ENCODE measurements around the gene NENF. TPM values are rescaled to one million over a fixed set of nuclear protein-coding genes. Genes with fewer than 3 reads are reported as not detected.
"Not testable (repeated sequence)": the region's sequence is repeated elsewhere in the genome, so short reads cannot be mapped to it uniquely, and the experiment has no call there.

NENF gene
- 10 to 100 TPM; 38.4 to 42.7 TPM for total RNA-seq

DNA sequence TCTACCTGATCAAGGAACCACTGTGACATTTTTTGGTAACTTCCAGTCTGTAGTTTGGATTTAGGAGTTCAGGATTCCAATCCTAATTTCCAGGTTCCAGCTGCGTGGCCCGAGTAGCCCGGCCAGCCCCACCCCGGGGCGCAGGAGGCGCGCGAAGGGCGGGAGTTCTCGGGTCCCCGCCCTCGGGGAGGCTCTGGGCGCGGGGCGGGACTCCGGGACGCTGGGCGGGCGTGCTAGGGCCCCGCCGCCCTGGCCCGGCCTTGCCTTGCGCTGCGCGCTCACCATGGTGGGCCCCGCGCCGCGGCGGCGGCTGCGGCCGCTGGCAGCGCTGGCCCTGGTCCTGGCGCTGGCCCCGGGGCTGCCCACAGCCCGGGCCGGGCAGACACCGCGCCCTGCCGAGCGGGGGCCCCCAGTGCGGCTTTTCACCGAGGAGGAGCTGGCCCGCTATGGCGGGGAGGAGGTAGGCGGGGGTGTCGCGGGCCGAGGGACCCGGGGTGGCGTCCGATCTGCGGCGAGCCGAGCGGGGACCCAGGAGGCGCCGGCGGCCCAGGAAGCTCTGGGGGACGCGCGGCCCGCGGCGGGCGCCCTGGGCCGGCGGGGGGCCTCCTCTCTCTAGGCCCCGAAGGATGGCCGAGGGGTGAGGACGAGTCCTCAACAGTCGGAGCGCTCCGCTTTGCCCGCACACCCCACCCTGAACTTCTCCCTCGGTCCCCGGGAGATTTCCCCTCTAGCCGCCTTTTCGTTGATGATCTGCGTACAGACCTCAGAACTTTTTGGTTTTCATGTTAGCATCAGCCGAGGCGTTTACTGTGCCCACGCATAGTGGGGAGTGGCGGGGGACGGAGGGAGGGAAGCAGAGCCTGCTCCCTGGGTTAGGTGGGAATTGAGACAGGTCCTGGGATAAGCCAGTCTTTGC lies at the start of gene NENF:
Gene NENF (plus strand): TSS at position 260 of the 916 bp plus-strand sequence. CDS start 24 bp downstream, at position 284.
- H3K4me1 Mint-ChIP-seq (ENCODE audit: low read depth), result peaks cover 33% of the 10 kb centered on the region
- no peaks in the 10 kb centered on the region for H3K27me3 Mint-ChIP-seq
- CTCF ChIA-PET, result interaction anchor here (0.9 to 2.2 kb wide), 4 partner anchors 23 to 735 kb away, joined by 3 to 12 read pairs (median 5); no protein-coding TSS in a partner anchor
- peak; percentile 84 for DNase-seq
- intact Hi-C loops (cut with micrococcal nuclease), result loop anchor here (1.0 to 5.0 kb wide), 2 partner anchors 18 to 396 kb away; partner anchors contain the start of genes DTL and INTS7
- no peaks in the 10 kb centered on the region for H3K36me3 Mint-ChIP-seq
- no peaks in the 10 kb centered on the region for H3K9me3 Mint-ChIP-seq
- no peak within 1 kb of the TSS for H3K27ac Mint-ChIP-seq
- POLR2A ChIA-PET, result interaction anchor here (0.6 to 1.3 kb wide), 4 partner anchors 125 to 297 kb away, joined by 3 to 4 read pairs (median 3); partner anchors contain the start of gene ATF3
- peak within 1 kb of the TSS; percentile 73 for H3K4me3 Mint-ChIP-seq

DNA sequence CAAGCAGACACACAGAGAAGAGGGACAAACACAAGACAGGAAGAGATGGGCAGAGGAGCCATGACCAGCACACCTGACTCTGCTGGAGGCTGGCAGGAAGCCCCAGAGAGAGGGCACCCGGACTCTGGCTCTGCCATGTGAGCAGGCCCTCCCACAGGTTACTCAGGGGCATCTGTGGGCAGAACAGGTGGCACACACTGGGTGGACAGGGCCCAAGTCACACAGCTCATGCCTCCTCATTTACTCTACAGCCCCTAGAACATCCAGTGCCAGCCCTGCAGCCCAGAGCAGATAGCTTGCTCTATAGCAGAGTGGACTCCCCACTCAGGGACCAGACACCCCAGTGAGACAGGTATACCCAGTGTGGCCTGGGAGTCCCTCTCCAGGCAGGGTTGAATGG lies 46.7 kb upstream of the NENF start:
- no peak overlapping the region for H3K27ac Mint-ChIP-seq
- no peaks in the 10 kb centered on the region for H3K27me3 Mint-ChIP-seq
- intact Hi-C loops (cut with micrococcal nuclease), result no loop called here

DNA sequence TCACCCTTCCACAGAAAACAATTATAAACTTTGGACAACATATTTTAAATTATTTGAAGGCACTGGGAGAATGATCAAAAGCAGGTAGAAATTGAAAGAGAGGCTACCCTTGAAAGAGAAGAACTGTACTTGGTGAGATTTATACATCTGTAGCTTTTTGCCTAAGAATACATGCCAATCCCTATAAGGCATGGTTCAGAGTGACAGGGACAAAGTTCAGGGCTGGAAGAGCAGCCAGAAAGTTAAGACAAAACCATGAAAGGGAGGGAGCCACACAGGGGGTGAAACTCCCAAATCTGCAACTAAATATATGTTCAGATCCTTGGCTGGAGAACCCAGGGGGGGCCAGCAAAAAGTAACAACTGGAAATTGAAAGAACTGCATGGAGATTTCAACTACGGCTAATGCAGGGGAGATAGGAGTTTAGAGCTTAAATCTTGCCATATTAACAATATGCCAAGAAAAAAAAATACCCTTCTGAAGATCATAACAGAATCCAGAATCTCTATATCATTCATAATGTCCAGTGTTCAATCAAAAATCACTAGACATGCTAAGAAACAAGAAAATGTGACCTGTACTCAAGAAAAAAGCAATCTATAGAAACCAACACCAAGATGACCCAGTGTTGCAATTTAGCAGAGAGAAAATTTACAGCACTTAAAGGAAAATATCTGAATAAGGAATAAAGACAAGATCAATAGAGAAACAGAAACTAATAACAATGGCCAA lies 43.6 kb upstream of the NENF start:
- no peak overlapping the region for H3K4me3 Mint-ChIP-seq
- H3K36me3 Mint-ChIP-seq, result peaks cover 52% of the 10 kb centered on the region
- no peak overlapping the region for H3K27ac Mint-ChIP-seq
- H3K4me1 Mint-ChIP-seq (ENCODE audit: low read depth), result no peaks in the 10 kb centered on the region
- ChIA-PET CTCF (no interaction called here), POLR2A (no interaction called here)
- H3K9me3 Mint-ChIP-seq, result peaks cover 18% of the 10 kb centered on the region
- no peaks in the 10 kb centered on the region for H3K27me3 Mint-ChIP-seq
- intact Hi-C loops (cut with micrococcal nuclease), result no loop called here
- no peak for DNase-seq

More for the DNA sequence above, 46.7 kb upstream of the NENF start:
- H3K36me3 Mint-ChIP-seq, result peaks cover 36% of the 10 kb centered on the region
- H3K4me1 Mint-ChIP-seq (ENCODE audit: low read depth), result no peaks in the 10 kb centered on the region
- peaks cover 10% of the 10 kb centered on the region for H3K9me3 Mint-ChIP-seq
- CTCF ChIA-PET, result interaction anchor here (1.6 kb wide), 1 partner anchor 315 kb away, joined by 3 read pairs; no protein-coding TSS in a partner anchor
- no peak overlapping the region for H3K4me3 Mint-ChIP-seq
- POLR2A ChIA-PET, result no interaction called here
- no peak for DNase-seq

DNA sequence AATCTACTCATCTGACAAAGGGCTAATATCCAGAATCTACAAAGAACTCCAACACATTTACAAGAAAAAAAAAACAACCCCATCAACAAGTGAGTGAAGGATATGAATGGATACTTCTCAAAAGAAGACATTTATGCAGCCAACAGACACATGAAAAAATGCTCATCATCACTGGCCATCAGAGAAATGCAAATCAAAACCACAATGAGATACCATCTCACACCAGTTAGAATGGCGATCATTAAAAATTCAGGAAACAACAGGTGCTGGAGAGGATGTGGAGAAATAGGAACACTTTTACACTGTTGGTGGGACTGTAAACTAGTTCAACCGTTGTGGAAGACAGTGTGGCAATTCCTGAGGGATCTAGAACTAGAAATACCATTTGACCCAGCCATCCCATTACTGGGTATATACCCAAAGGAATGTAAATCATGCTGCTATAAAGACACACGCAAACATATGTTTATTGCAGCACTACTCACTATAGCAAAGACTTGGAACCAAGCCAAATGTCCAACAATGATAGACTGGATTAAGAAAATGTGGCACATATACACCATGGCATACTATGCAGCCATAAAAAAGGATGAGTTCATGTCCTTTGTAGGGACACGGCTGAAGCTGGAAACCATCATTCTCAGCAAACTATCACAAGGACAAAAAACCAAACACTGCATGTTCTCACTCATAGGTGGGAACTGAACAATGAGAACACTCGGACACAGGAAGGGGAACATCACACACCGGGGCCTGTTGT lies 36.9 kb upstream of the NENF start:
- H3K27me3 Mint-ChIP-seq; DNase-seq; POLR2A ChIA-PET; CTCF ChIA-PET; intact Hi-C loops (cut with micrococcal nuclease); H3K4me1 Mint-ChIP-seq (ENCODE audit: low read depth); H3K4me3 Mint-ChIP-seq; H3K27ac Mint-ChIP-seq: not testable (repeated sequence)
- H3K9me3 Mint-ChIP-seq, result peaks cover 29% of the 10 kb centered on the region
- peaks cover 52% of the 10 kb centered on the region for H3K36me3 Mint-ChIP-seq

DNA sequence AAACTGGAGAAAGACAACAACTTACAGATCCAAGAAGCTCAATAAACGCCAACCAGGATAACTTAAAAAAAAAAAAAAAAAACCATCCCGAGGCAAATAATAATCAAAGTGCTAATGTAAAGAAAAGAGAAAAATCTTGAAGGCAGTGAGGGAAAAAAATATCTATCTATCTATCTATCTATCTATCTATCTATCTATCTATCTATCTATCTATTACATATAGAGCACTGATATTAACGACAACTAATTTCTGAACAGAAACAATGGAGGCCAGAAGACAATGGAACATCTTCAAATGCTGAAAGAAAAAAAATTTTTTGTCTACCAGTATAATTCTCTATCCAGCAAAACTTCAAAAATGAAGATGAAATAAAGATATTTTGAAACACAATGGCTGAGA lies 36.1 kb upstream of the NENF start:
- CTCF ChIA-PET, result no interaction called here
- intact Hi-C loops (cut with micrococcal nuclease), result no loop called here

DNA sequence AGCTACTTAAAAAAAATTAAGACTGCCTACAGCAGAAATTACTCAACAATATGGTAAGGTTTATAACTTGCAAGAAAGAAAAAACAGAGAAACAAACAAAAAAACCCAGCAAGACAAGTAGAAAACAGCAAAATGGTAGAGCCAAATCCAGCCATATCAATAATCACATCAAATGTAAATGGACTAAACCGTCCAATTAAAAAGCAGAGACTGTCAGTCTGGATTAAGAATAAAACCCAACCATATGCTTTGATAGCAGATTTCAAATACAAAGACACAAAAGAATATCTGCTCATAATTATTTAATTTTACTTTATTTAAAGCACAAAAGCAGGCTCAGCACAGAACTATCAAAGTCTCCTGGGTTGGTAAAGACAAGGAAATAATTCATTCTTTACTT lies 35.5 kb upstream of the NENF start:
- ChIA-PET POLR2A (no interaction called here), CTCF (no interaction called here)
- Mint-ChIP-seq H3K4me3 (no peak overlapping the region), H3K27me3 (no peaks in the 10 kb centered on the region), H3K4me1 (ENCODE audit: low read depth) (peaks cover 1% of the 10 kb centered on the region), H3K36me3 (peaks cover 42% of the 10 kb centered on the region), H3K27ac (no peak overlapping the region), H3K9me3 (peaks cover 20% of the 10 kb centered on the region)
- intact Hi-C loops (cut with micrococcal nuclease), result no loop called here
- no peak for DNase-seq

More for the DNA sequence above, 36.1 kb upstream of the NENF start:
- POLR2A ChIA-PET, result no interaction called here
- Mint-ChIP-seq H3K27ac (no peak overlapping the region), H3K9me3 (peaks cover 24% of the 10 kb centered on the region), H3K4me1 (ENCODE audit: low read depth) (no peaks in the 10 kb centered on the region), H3K4me3 (no peak overlapping the region), H3K36me3 (peaks cover 45% of the 10 kb centered on the region), H3K27me3 (no peaks in the 10 kb centered on the region)
- no peak for DNase-seq

DNA sequence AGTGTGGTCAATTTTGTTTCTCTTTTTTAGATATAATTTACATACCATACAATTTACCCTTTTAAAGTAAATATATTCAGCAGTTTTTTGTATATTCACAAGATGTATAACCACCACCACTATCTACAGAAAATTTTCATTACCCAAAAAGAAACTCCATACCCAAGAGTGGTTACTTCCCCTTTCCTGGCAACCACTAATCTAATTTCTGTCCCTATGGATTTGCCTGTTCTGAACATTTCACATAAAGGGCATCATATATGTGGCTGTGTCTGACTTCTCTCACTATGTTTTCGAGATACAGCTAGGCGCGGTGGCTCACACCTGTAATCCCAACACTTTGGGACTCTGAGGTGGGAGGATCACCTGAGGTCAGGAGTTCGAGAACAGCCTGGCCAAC lies 31.7 kb upstream of the NENF start:
- no peak for DNase-seq
- CTCF ChIA-PET, result no interaction called here
- Mint-ChIP-seq H3K27ac (no peak overlapping the region), H3K9me3 (peaks cover 17% of the 10 kb centered on the region), H3K27me3 (no peaks in the 10 kb centered on the region), H3K36me3 (peaks cover 45% of the 10 kb centered on the region), H3K4me3 (no peak overlapping the region), H3K4me1 (ENCODE audit: low read depth) (peaks cover 16% of the 10 kb centered on the region)
- intact Hi-C loops (cut with micrococcal nuclease), result no loop called here
- POLR2A ChIA-PET, result no interaction called here

DNA sequence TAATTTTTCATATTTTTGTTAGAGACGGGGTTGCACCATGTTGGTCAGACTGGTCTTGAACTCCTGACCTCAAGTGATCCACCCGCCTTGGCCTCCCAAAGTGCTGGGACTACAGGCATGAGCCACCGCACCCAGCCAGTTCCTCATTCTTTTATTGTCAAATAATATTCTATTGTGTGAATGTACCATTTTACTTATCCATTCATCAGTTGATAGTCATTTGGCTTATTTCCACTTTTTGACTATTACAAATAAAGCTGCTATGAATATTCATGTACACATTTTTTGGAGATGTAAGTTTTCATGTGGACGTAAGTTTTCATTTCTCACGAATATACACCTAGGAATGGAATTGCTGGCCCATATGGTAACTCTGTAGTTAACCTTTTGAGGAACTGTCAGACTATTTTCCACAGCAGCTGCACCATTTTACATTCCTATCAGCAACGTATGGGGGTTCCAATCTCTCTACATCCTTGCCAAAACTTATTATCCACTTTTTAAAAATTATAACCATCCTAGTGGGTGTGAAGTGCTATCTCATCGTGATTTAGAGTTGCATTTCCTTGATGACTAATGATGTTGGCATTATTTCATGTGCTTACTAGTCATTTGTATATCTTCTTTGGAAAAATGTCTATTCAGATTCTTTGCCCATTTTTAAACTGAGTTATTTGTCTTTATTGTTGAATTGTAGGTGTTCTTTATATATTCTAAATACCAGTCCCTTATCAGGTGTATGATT lies 30.7 kb upstream of the NENF start:
- intact Hi-C loops (cut with micrococcal nuclease), result no loop called here
- peaks cover 16% of the 10 kb centered on the region for H3K4me1 Mint-ChIP-seq (ENCODE audit: low read depth)
- H3K9me3 Mint-ChIP-seq, result peaks cover 8% of the 10 kb centered on the region
- no peak overlapping the region for H3K4me3 Mint-ChIP-seq
- no peak for DNase-seq
- H3K27ac Mint-ChIP-seq, result no peak overlapping the region
- POLR2A ChIA-PET, result no interaction called here
- H3K36me3 Mint-ChIP-seq, result peaks cover 39% of the 10 kb centered on the region
- H3K27me3 Mint-ChIP-seq, result no peaks in the 10 kb centered on the region
- CTCF ChIA-PET, result no interaction called here

DNA sequence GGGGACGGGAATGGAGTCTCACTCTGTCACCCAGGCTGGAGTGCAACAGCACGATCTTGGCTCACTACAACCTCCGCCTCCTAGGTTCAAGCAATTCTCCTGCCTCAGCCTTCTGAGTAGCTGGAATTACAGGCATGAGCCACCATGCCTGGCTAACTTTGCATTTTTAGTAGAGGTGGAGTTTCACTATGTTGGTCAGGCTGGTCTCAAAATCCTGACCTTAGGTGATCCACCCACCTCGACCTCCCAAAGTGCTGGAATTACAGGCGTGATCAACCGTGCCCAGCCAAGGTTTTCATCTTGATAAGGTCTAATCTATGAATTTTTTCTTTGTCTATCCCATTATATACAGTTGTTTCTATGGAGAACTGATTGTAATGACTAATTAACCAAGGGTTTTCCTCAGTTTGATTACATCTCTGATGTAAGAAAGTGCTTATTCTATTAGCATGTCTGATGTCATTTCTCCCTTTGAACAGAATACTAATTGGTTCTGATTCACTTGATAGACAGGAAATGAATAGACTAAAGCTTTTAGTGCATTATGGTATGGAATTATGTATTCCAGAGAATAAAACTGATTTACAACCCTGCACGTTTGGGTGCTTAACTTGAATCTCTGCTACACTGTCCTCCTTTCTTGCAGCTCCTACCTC lies 29.9 kb upstream of the NENF start:
- H3K4me3 Mint-ChIP-seq, result no peak overlapping the region
- H3K27me3 Mint-ChIP-seq, result no peaks in the 10 kb centered on the region
- H3K4me1 Mint-ChIP-seq (ENCODE audit: low read depth), result peaks cover 16% of the 10 kb centered on the region
- POLR2A ChIA-PET, result no interaction called here
- no peak for DNase-seq
- no peak overlapping the region for H3K27ac Mint-ChIP-seq
- intact Hi-C loops (cut with micrococcal nuclease), result no loop called here
- CTCF ChIA-PET, result interaction anchor here (1.0 kb wide), 1 partner anchor 53 kb away, joined by 3 read pairs; no protein-coding TSS in a partner anchor
- H3K9me3 Mint-ChIP-seq, result peaks cover 1% of the 10 kb centered on the region
- peaks cover 39% of the 10 kb centered on the region for H3K36me3 Mint-ChIP-seq

DNA sequence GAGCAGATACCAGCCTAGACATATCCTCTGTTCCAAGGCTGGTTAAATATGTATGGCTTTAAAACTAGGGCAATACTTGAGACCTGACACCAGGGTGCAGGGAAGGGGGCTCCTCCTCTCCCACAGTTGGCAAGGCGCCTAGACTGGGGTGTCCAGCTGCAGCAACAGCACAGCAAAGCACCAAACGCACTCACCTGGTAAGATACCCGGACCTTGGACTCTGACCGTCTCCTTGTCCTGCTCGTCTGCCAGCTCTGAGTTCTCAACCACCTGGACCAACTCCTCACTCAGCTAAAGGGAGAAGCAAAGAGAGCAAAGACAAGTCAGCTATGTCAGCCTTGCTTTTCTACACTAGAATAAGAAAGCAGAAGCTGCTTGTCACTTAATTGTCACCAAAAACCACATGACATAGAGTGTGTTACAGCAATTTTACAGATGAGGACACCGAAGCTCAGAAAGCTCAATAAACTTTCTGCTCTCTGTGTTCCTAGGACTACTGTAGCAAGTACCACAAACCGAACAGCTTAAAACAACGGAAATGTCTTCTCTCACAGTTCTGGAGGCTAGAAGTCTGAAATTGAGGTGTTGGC lies 22.4 kb upstream of the NENF start:
- no peak overlapping the region for H3K4me3 Mint-ChIP-seq

DNA sequence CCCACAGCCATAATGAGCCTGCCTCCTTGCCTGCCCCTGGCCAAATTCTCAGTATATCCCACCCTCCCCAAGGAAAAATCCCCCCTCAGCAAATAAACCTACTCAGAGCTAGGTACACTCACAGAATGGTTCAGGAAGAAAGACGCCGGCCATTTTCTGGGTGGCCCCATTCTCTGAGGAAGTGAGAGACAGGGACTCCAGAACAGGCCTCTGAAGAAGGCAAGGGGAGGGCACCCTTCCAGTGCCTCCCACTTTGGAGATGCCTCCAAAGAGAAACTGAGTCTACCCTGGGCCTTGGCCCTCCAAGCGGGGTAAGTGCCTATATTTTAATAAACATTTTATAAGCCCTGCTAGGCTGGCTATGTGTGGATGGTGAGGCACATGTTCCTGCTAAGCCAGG lies 20.3 kb upstream of the NENF start:
- Mint-ChIP-seq H3K4me1 (ENCODE audit: low read depth) (peaks cover 20% of the 10 kb centered on the region), H3K27me3 (no peaks in the 10 kb centered on the region), H3K36me3 (peaks cover 32% of the 10 kb centered on the region), H3K4me3 (no peak overlapping the region), H3K27ac (no peak overlapping the region), H3K9me3 (no peaks in the 10 kb centered on the region)
- intact Hi-C loops (cut with micrococcal nuclease), result no loop called here
- no peak for DNase-seq
- CTCF ChIA-PET, result interaction anchor here (1.4 kb wide), 1 partner anchor 43 kb away, joined by 5 read pairs; no protein-coding TSS in a partner anchor
- POLR2A ChIA-PET, result no interaction called here

More for the DNA sequence above, 22.4 kb upstream of the NENF start:
- CTCF ChIA-PET, result no interaction called here
- intact Hi-C loops (cut with micrococcal nuclease), result no loop called here
- no peaks in the 10 kb centered on the region for H3K9me3 Mint-ChIP-seq
- no peak for DNase-seq
- H3K36me3 Mint-ChIP-seq, result peaks cover 39% of the 10 kb centered on the region
- no peak overlapping the region for H3K27ac Mint-ChIP-seq
- H3K4me1 Mint-ChIP-seq (ENCODE audit: low read depth), result peaks cover 19% of the 10 kb centered on the region
- H3K27me3 Mint-ChIP-seq, result no peaks in the 10 kb centered on the region
- POLR2A ChIA-PET, result no interaction called here

Data from activated CD4-positive, alpha-beta memory T cell treated with anti-CD3 and anti-CD28 coated beads for 36 hours (primary cell).